ENCODE measurements around the gene AKNA.

Gene AKNA

GRCh38 chr9:114388357-114388682 lies 538 bp upstream of the AKNA start:
- peaks cover 15% of the 10 kb centered on the region; the same call in 1 of the 2 replicates for H3K36me3 ChIP-seq
- peak overlapping the region; percentile 90 for H3K4me2 ChIP-seq

GRCh38 chr9:114386886-114387679 lies 699 bp downstream of the AKNA start:
- H4K20me1 ChIP-seq = peaks cover 22% of the 10 kb centered on the region; the same call in 1 of the 2 replicates
- H3K9ac ChIP-seq = peak overlapping the region; percentile 93
- no peak for TF ChIP-seq Cebpa-rat (IDR thresholded peaks at IDR 0.05)
- peaks cover 77% of the 10 kb centered on the region for H3K4me1 ChIP-seq
- H3K36me3 ChIP-seq = peaks cover 15% of the 10 kb centered on the region
- no peaks in the 10 kb centered on the region for H3K9me3 ChIP-seq
- H3K4me2 ChIP-seq = peak overlapping the region; percentile 90
- no peaks in the 10 kb centered on the region for H3K27me3 ChIP-seq
- peak overlapping the region; percentile 79 for H3K4me3 ChIP-seq
- peak overlapping the region; percentile 93 for H3K27ac ChIP-seq

More at GRCh38 chr9:114388357-114388682, 538 bp upstream of the AKNA start:
- peaks cover 76% of the 10 kb centered on the region for H3K4me1 ChIP-seq
- peak overlapping the region; percentile 93 for H3K27ac ChIP-seq
- peaks cover 17% of the 10 kb centered on the region; the same call in 1 of the 2 replicates for H4K20me1 ChIP-seq
- no peaks in the 10 kb centered on the region for H3K27me3 ChIP-seq
- TF ChIP-seq Cebpa-rat (IDR thresholded peaks at IDR 0.05) = no peak
- H3K4me3 ChIP-seq = peak overlapping the region; percentile 79
- H3K9me3 ChIP-seq = no peaks in the 10 kb centered on the region
- H3K9ac ChIP-seq = peak overlapping the region; percentile 93

- no peak for TF ChIP-seq Cebpa-rat (IDR thresholded peaks at IDR 0.05)
- no peaks in the 10 kb centered on the region for H3K27me3 ChIP-seq
- peaks cover 20% of the 10 kb centered on the region for H3K36me3 ChIP-seq
- H3K4me1 ChIP-seq = peaks cover 76% of the 10 kb centered on the region
- H4K20me1 ChIP-seq = peaks cover 22% of the 10 kb centered on the region; the same call in 1 of the 2 replicates
- H3K4me2 ChIP-seq = peak overlapping the region; percentile 90
- peak overlapping the region; percentile 79 for H3K4me3 ChIP-seq
- H3K9me3 ChIP-seq = no peaks in the 10 kb centered on the region
- peak overlapping the region; percentile 93 for H3K27ac ChIP-seq
- peak overlapping the region; percentile 93 for H3K9ac ChIP-seq
These were observed 1.4 kb downstream of the AKNA start for GRCh38 chr9:114386361-114386885.

GRCh38 chr9:114385397-114386181 lies 2.2 kb downstream of the AKNA start:
- Histone ChIP-seq H3K4me1 (peaks cover 75% of the 10 kb centered on the region), H3K9me3 (no peaks in the 10 kb centered on the region), H3K9ac (peak overlapping the region; percentile 93), H3K36me3 (peaks cover 20% of the 10 kb centered on the region), H4K20me1 (peaks cover 28% of the 10 kb centered on the region; the same call in 1 of the 2 replicates), H3K27ac (peak overlapping the region; percentile 93), H3K4me3 (peak overlapping the region; percentile 79), H3K27me3 (no peaks in the 10 kb centered on the region), H3K4me2 (peak overlapping the region; percentile 90)
- TF ChIP-seq Cebpa-rat (IDR thresholded peaks at IDR 0.05) = no peak

GRCh38 chr9:114384836-114385396 lies 2.9 kb downstream of the AKNA start:
- Histone ChIP-seq H3K27me3 (no peaks in the 10 kb centered on the region), H4K20me1 (peaks cover 28% of the 10 kb centered on the region; the same call in 1 of the 2 replicates), H3K36me3 (peaks cover 25% of the 10 kb centered on the region), H3K4me3 (peak overlapping the region; percentile 79), H3K4me2 (peak overlapping the region; percentile 90), H3K27ac (peak overlapping the region; percentile 93), H3K9me3 (no peaks in the 10 kb centered on the region), H3K4me1 (peaks cover 73% of the 10 kb centered on the region), H3K9ac (peak overlapping the region; percentile 93)
- TF ChIP-seq Cebpa-rat (IDR thresholded peaks at IDR 0.05) = no peak

GRCh38 chr9:114384341-114384740 lies 3.4 kb downstream of the AKNA start:
- H3K9ac ChIP-seq = peak overlapping the region; percentile 93
- peaks cover 29% of the 10 kb centered on the region; the same call in 1 of the 2 replicates for H4K20me1 ChIP-seq
- peaks cover 73% of the 10 kb centered on the region for H3K4me1 ChIP-seq
- H3K36me3 ChIP-seq = peaks cover 31% of the 10 kb centered on the region
- H3K27me3 ChIP-seq = no peaks in the 10 kb centered on the region
- no peak for TF ChIP-seq Cebpa-rat (IDR thresholded peaks at IDR 0.05)
- peak overlapping the region; percentile 79 for H3K4me3 ChIP-seq
- H3K9me3 ChIP-seq = no peaks in the 10 kb centered on the region
- peak overlapping the region; percentile 93 for H3K27ac ChIP-seq
- peak overlapping the region; percentile 90 for H3K4me2 ChIP-seq

GRCh38 chr9:114383521-114384231 lies 4.1 kb downstream of the AKNA start:
- Histone ChIP-seq H3K9ac (peak overlapping the region; percentile 93), H3K27ac (peak overlapping the region; percentile 93), H3K9me3 (no peaks in the 10 kb centered on the region), H3K4me1 (peaks cover 73% of the 10 kb centered on the region), H4K20me1 (peaks cover 36% of the 10 kb centered on the region; the same call in 1 of the 2 replicates), H3K4me2 (peak overlapping the region; percentile 90), H3K4me3 (peak overlapping the region; percentile 79), H3K36me3 (peaks cover 38% of the 10 kb centered on the region), H3K27me3 (no peaks in the 10 kb centered on the region)
- no peak for TF ChIP-seq Cebpa-rat (IDR thresholded peaks at IDR 0.05)

GRCh38 chr9:114382699-114383520 lies 4.9 kb downstream of the AKNA start:
- Histone ChIP-seq H3K9me3 (no peaks in the 10 kb centered on the region), H3K36me3 (peaks cover 45% of the 10 kb centered on the region), H3K4me1 (peaks cover 74% of the 10 kb centered on the region), H3K27me3 (no peaks in the 10 kb centered on the region), H3K4me3 (peak overlapping the region; percentile 79), H3K4me2 (peak overlapping the region; percentile 90), H3K27ac (peak overlapping the region; percentile 93), H3K9ac (peak overlapping the region; percentile 93), H4K20me1 (peaks cover 37% of the 10 kb centered on the region; the same call in 1 of the 2 replicates)
- no peak for TF ChIP-seq Cebpa-rat (IDR thresholded peaks at IDR 0.05)

Measured in BLaER1 (cell line).